HCT116 (cell line): Measurements from ENCODE around the gene PPP1R12B. TPM values are rescaled to one million over a fixed set of nuclear protein-coding genes. Genes with fewer than 3 reads are reported as not detected.
"Not testable (repeated sequence)": the region's sequence is repeated elsewhere in the genome, so short reads cannot be mapped to it uniquely, and the experiment has no call there.

ENCODE experiments used
- ATAC-seq: fragments of 200-7000 bp; cut with Tn5 transposase; 2 replicates; pipeline ENCODE4 v1.9.1; 2020; ENCODE audit warnings: mild to moderate bottlenecking, moderate library complexity
- BruUV-seq: library from RNA; stranded (reverse); fragments of 400-500 nt; replicated peaks from 2 replicates; lab custom pipeline; 2021; lab: Mats Ljungman, UMichigan
- CTCF ChIA-PET: fragments of 300-600 bp; sonication (Branson Sonifier 250); formaldehyde crosslinking; loops from one replicate; lab custom pipeline; 2021; ENCODE audit warnings: antibody characterized with exemption; lab: Charles Lee
- POLR2A ChIA-PET: fragments of 300-600, 350-600 bp; sonication (Branson Sonifier 250); formaldehyde crosslinking; loops from one replicate; lab custom pipeline; 2021; ENCODE audit warnings: antibody characterized with exemption; lab: Charles Lee
- RAD21 ChIA-PET, 2 experiments: fragments of 300-600 bp; sonication (Branson Sonifier 250); formaldehyde crosslinking; loops; one replicate each; lab custom pipeline; 2023; ENCODE audit warnings: low total read pairs in 2 of 2; ENCODE audit not compliant: uncharacterized antibody in 2 of 2, unreplicated experiment in 2 of 2, low non-redundant PET in 1 of 2; lab: Charles Lee
- DNase-seq: peaks from one replicate; pipeline ENCODE4 v3.0.0-alpha.2; 2010; ENCODE audit warnings: low read depth, low spot score
- H2AFZ ChIP-seq: fragments of 200-600 bp; shearing (Covaris generic), sonication (generic); 2 replicates; pipeline ENCODE4 v1.6.1; 2017; ENCODE audit warnings: low read depth, mixed run types, mixed read lengths, antibody characterized with exemption, low read length; ENCODE audit not compliant: poor library complexity, severe bottlenecking
- H3K27ac ChIP-seq: 2 replicates; pipeline ENCODE4 v1.5.1; 2012; ENCODE audit warnings: low read depth, low read length
- H3K27me3 ChIP-seq: fragments of 200-600 bp; sonication (generic); 2 replicates; pipeline ENCODE4 v1.6.1; 2016; ENCODE audit warnings: mixed run types, low read length, mixed read lengths; ENCODE audit not compliant: insufficient read depth
- H3K36me3 ChIP-seq, 2 experiments: fragments of 200-500 bp in 1 of 2; fragments of 200-600 bp in 1 of 2; sonication (Bioruptor generic) in 1 of 2; sonication (generic) in 1 of 2; 2 replicates each; pipeline versions ENCODE4 v1.5.1 to v1.6.1; 2014 to 2016; ENCODE audit warnings: low read length in 2 of 2, inconsistent platforms in 1 of 2, mixed read lengths in 1 of 2, mixed run types in 1 of 2; ENCODE audit not compliant: insufficient read depth in 2 of 2, control insufficient read depth in 1 of 2
- H3K4me1 ChIP-seq, 2 experiments: fragments of 200-600 bp in 1 of 2; sonication (generic) in 1 of 2; 2 replicates each; pipeline versions ENCODE4 v1.5.1 to v1.6.1; 2012 to 2017; ENCODE audit warnings: low read length in 2 of 2, inconsistent platforms in 1 of 2, mild to moderate bottlenecking in 1 of 2, mixed read lengths in 1 of 2, mixed run types in 1 of 2, moderate library complexity in 1 of 2; ENCODE audit not compliant: insufficient read depth in 2 of 2, control insufficient read depth in 1 of 2
- H3K4me2 ChIP-seq: fragments of 200-600 bp; sonication (generic); 2 replicates; pipeline ENCODE4 v1.6.1; 2017; ENCODE audit warnings: mixed run types, low read length, mixed read lengths
- H3K4me3 ChIP-seq, 2 experiments: fragments of 200-600 bp in 1 of 2; sonication (generic) in 1 of 2; replicated peaks in 1 of 2; 2 replicates each; pipeline ENCODE4 v1.5.1; 2011 to 2016; ENCODE audit warnings: low read length in 2 of 2, control low read depth in 1 of 2, low read depth in 1 of 2, mild to moderate bottlenecking in 1 of 2, mixed read lengths in 1 of 2, mixed run types in 1 of 2
- H3K79me2 ChIP-seq: fragments of 200-600 bp; sonication (generic); 2 replicates; pipeline ENCODE4 v1.6.1; 2017; ENCODE audit warnings: mild to moderate bottlenecking, mixed run types, low read length, moderate library complexity, mixed read lengths; ENCODE audit not compliant: insufficient read depth
- H3K9ac ChIP-seq: fragments of 200-600 bp; sonication (generic); 2 replicates; pipeline ENCODE4 v1.6.1; 2016; ENCODE audit warnings: low read length, mixed read lengths
- H3K9me2 ChIP-seq: fragments of 200-600 bp; sonication (generic), shearing (Covaris generic); 2 replicates; pipeline ENCODE4 v1.6.1; 2017; ENCODE audit warnings: mixed run types, mild to moderate bottlenecking, moderate library complexity; ENCODE audit not compliant: insufficient read depth
- H3K9me3 ChIP-seq, 2 experiments: fragments of 200-500 bp in 1 of 2; fragments of 200-600 bp in 1 of 2; sonication (Bioruptor generic) in 1 of 2; sonication (generic) in 1 of 2; 2 replicates each; pipeline ENCODE4 v1.6.1; 2014 to 2017; ENCODE audit warnings: low read length in 2 of 2, mixed read lengths in 2 of 2, inconsistent platforms in 1 of 2, low read depth in 1 of 2, mild to moderate bottlenecking in 1 of 2, mixed run types in 1 of 2, moderate library complexity in 1 of 2; ENCODE audit not compliant: control insufficient read depth in 1 of 2, insufficient read depth in 1 of 2
- H4K20me1 ChIP-seq: fragments of 200-600 bp; sonication (generic), shearing (Covaris generic); 2 replicates; pipeline ENCODE4 v1.6.1; 2017; ENCODE audit warnings: mixed run types, mild to moderate bottlenecking, moderate library complexity; ENCODE audit not compliant: insufficient read depth
- intact Hi-C: fragments of 100-400 bp; cut with micrococcal nuclease; formaldehyde crosslinking; loops from 2 replicates; pipeline ENCODE4 v1.10.0; 2022
- total RNA-seq: library from RNA; stranded (reverse); gene quantifications from one replicate; pipeline ENCODE4 v1.2.1, GENCODE V29; 2021; ENCODE audit not compliant: unreplicated experiment

Gene PPP1R12B
- total RNA-seq, 1 experiment from 2014 or later = 14.3 TPM

DNA sequence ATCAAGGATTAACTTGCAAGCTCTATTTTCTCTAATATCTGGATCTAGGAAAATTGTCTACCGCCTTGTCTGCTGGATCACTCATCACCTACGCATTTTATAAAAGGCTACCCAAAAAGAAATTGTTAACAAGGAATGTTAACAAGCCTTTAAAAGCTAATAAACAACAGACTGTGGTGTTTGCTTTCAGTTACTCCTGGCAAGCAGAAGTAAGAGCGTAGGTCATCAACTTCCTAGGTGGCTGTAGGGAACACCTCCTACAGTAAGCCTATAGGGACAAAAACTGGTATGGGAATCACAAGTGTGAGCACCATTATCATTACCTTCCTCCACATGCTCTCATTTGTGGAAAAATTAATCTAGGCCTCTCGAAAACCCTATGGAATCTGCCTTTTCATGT, 206.1 kb downstream of the PPP1R12B start:
- H4K20me1 ChIP-seq, H3K4me1 ChIP-seq, H3K9me2 ChIP-seq, H2AFZ ChIP-seq, RAD21 ChIA-PET, H3K36me3 ChIP-seq, H3K79me2 ChIP-seq, ATAC-seq, intact Hi-C loops, H3K27me3 ChIP-seq, H3K4me2 ChIP-seq, H3K9ac ChIP-seq, H3K9me3 ChIP-seq, H3K4me3 ChIP-seq, H3K27ac ChIP-seq, BruUV-seq, POLR2A ChIA-PET, DNase-seq: not testable (repeated sequence)
- CTCF ChIA-PET = interaction anchor here (1.2 kb wide), 1 partner anchor 9 kb away, joined by 3 read pairs; no protein-coding TSS in a partner anchor

DNA sequence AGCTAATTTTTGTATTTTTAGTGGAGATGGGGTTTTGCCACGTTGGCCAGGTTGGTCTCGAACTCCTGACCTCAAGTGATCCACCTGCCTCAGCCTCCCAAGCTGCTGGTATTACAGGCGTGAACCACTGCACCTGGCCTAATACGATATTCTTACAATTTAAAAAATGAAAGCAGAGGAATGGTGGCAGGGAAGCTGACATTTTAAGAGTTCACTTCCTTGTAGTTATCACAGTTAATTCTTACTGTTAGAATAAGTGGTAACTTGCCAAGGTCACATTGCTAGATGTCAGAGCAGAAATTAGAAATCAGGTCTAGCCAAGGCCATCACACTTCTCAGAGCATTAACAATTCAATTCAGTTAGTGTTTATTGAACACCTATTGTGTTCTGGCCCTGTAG, 207.5 kb downstream of the PPP1R12B start:
- not testable (repeated sequence) for BruUV-seq

DNA sequence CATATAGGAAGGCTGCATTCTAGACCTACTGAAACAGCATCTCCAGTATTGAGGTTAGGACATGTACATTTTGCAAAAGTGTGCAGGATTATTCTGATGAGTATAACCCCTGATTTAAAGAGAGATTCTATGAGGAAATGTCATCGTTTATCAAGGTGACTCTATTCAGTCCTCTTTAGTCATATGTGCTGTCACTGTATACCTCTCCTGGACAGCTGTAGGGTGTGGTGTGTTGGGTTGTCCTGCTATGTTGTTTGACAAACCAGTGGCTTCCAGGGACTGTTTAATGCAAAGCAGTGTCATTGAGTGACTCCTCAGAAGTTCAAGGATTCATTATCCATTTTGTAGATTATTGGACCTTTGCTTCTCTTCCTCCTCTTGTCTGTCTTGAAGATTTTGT, 209.2 kb downstream of the PPP1R12B start:
- H3K9me3 ChIP-seq, H3K27ac ChIP-seq, BruUV-seq, CTCF ChIA-PET, H2AFZ ChIP-seq, H3K4me2 ChIP-seq, H3K4me3 ChIP-seq, ATAC-seq, H3K79me2 ChIP-seq, DNase-seq, H3K9me2 ChIP-seq, POLR2A ChIA-PET, H3K4me1 ChIP-seq, H3K27me3 ChIP-seq, H3K9ac ChIP-seq, RAD21 ChIA-PET, H3K36me3 ChIP-seq, H4K20me1 ChIP-seq, intact Hi-C loops: not testable (repeated sequence)

More for the DNA sequence above, 207.5 kb downstream of the PPP1R12B start:
- H3K9ac ChIP-seq, H3K9me3 ChIP-seq, POLR2A ChIA-PET, H3K4me1 ChIP-seq, H3K4me3 ChIP-seq, H3K4me2 ChIP-seq, H2AFZ ChIP-seq, H3K9me2 ChIP-seq, CTCF ChIA-PET, H3K27me3 ChIP-seq, DNase-seq, H3K27ac ChIP-seq, RAD21 ChIA-PET, H3K36me3 ChIP-seq, H4K20me1 ChIP-seq, ATAC-seq, H3K79me2 ChIP-seq, intact Hi-C loops: not testable (repeated sequence)
